MM.1S (cell line): ENCODE results near the gene DHRS7.

Experiments used
- DNase-seq: peaks from one replicate; pipeline ENCODE4 v3.0.0-alpha.2; 2015
- H2AFZ ChIP-seq: fragments of 300-600 bp; sonication (generic); 2 replicates; pipeline ENCODE4 v1.6.0; 2016; ENCODE audit warnings: antibody characterized with exemption, low read length
- H3F3A ChIP-seq: fragments of 300-600 bp; sonication (generic); 2 replicates; pipeline ENCODE4 v1.6.1; 2016; ENCODE audit warnings: mild to moderate bottlenecking, antibody characterized with exemption, low read length, moderate library complexity, mixed read lengths; ENCODE audit not compliant: insufficient read depth
- H3K27ac ChIP-seq: fragments of 300-600 bp; sonication (generic); 2 replicates; pipeline ENCODE4 v1.5.1; 2016; ENCODE audit warnings: mild to moderate bottlenecking, low read length
- H3K27me3 ChIP-seq: fragments of 300-600 bp; sonication (generic); replicated peaks from 2 replicates; pipeline ENCODE4 v1.6.0; 2016; ENCODE audit warnings: low read length; ENCODE audit not compliant: insufficient read depth
- H3K36me3 ChIP-seq: fragments of 300-600 bp; sonication (generic); replicated peaks from 2 replicates; pipeline ENCODE4 v1.6.1; 2016; ENCODE audit warnings: mild to moderate bottlenecking, low read length, mixed read lengths; ENCODE audit not compliant: insufficient read depth
- H3K4me1 ChIP-seq: fragments of 300-600 bp; sonication (generic); 2 replicates; pipeline ENCODE4 v1.6.1; 2016; ENCODE audit warnings: low read length, mixed read lengths
- H3K4me2 ChIP-seq: fragments of 300-600 bp; sonication (generic); 2 replicates; pipeline ENCODE4 v1.6.0; 2016; ENCODE audit warnings: low read depth, low read length
- H3K4me3 ChIP-seq: fragments of 300-600 bp; sonication (generic); 2 replicates; pipeline ENCODE4 v1.5.1; 2016; ENCODE audit warnings: low read length, mixed read lengths
- H3K79me2 ChIP-seq: fragments of 300-600 bp; sonication (generic); 2 replicates; pipeline ENCODE4 v1.6.1; 2016; ENCODE audit warnings: mixed run types, low read length, mixed read lengths
- H3K9ac ChIP-seq: fragments of 300-600 bp; sonication (generic); 2 replicates; pipeline ENCODE4 v1.6.1; 2016; ENCODE audit warnings: low read length, mixed read lengths
- H3K9me2 ChIP-seq: fragments of 300-600 bp; sonication (generic); replicated peaks from 2 replicates; pipeline ENCODE4 v1.6.1; 2016; ENCODE audit warnings: mild to moderate bottlenecking, low read length, mixed read lengths; ENCODE audit not compliant: insufficient read depth
- H3K9me3 ChIP-seq: fragments of 300-600 bp; sonication (generic); replicated peaks from 2 replicates; pipeline ENCODE4 v1.6.1; 2016; ENCODE audit warnings: mild to moderate bottlenecking, low read length, mixed read lengths; ENCODE audit not compliant: insufficient read depth
- H4K20me1 ChIP-seq: fragments of 300-600 bp; sonication (generic); 2 replicates; pipeline ENCODE4 v1.6.1; 2016; ENCODE audit warnings: mild to moderate bottlenecking, low read length, moderate library complexity, mixed read lengths; ENCODE audit not compliant: insufficient read depth
- EZH2 ChIP-seq: fragments of 300-600 bp; sonication (generic); optimal IDR thresholded peaks from 2 replicates; pipeline ENCODE3; 2017; ENCODE audit warnings: low read depth, mild to moderate bottlenecking, antibody characterized with exemption, low read length, mixed read lengths
- EZH2phosphoT487 ChIP-seq: fragments of 300-600 bp; sonication (generic); IDR thresholded peaks from 2 replicates; pipeline ENCODE4 v1.6.1; 2018; ENCODE audit warnings: antibody characterized with exemption, low read length
- TF ChIP-seq, protein P1 (sequence below): fragments of 300-600 bp; sonication (generic); IDR thresholded peaks from 2 replicates; pipeline ENCODE4 v1.5.1; 2016; ENCODE audit warnings: antibody characterized with exemption, low read length, mixed read lengths

The DHRS7 gene

DNA sequence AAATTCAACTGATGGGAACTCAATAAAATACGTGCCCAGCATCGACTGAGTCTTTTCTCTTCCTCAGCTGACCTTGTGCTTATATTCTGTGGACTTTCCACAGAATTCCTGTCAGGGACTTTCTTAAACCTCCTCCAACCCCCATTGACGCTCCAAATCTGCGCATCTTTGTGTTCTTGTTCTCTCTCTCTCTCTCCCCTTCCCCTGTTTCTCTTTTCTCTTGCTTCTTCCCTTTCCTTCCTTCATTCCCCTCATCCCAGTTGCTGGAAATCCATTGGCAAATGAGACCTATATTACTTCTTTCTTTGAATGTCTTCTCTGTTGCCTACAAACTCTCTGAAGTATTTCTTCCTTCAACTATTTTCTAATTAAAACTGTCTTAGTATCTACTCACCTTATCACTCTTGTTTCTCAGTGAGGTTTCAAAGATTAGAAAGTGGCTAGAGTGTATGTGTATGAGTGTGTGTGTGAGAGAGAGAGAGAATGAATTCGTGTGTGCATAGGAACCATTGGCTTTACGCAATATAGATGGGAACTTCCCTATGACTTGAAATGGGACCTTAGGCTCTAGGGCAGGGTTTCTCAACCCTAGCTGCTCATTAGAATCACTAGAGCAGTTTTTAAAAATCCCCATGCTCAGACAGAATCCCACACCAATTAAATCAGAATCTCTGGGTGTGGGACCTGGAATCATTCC, 41.8 kb upstream of the DHRS7 start:
- Histone ChIP-seq H3K4me3 (no peak overlapping the region), H3K4me1 (no peaks in the 10 kb centered on the region), H3K9ac (no peak overlapping the region), H3K36me3 (no peaks in the 10 kb centered on the region), H3K4me2 (no peak overlapping the region), H2AFZ (no peak overlapping the region), H3K27me3 (no peaks in the 10 kb centered on the region), H3K79me2 (no peaks in the 10 kb centered on the region), H3F3A (no peaks in the 10 kb centered on the region), H4K20me1 (no peaks in the 10 kb centered on the region), H3K9me3 (no peaks in the 10 kb centered on the region), H3K9me2 (no peaks in the 10 kb centered on the region), H3K27ac (no peak overlapping the region)
- TF ChIP-seq EZH2 (no peak), EZH2phosphoT487 (no peak)
- TF ChIP-seq, protein P1, sequence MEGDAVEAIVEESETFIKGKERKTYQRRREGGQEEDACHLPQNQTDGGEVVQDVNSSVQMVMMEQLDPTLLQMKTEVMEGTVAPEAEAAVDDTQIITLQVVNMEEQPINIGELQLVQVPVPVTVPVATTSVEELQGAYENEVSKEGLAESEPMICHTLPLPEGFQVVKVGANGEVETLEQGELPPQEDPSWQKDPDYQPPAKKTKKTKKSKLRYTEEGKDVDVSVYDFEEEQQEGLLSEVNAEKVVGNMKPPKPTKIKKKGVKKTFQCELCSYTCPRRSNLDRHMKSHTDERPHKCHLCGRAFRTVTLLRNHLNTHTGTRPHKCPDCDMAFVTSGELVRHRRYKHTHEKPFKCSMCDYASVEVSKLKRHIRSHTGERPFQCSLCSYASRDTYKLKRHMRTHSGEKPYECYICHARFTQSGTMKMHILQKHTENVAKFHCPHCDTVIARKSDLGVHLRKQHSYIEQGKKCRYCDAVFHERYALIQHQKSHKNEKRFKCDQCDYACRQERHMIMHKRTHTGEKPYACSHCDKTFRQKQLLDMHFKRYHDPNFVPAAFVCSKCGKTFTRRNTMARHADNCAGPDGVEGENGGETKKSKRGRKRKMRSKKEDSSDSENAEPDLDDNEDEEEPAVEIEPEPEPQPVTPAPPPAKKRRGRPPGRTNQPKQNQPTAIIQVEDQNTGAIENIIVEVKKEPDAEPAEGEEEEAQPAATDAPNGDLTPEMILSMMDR: no peak
- no peak for DNase-seq

DNA sequence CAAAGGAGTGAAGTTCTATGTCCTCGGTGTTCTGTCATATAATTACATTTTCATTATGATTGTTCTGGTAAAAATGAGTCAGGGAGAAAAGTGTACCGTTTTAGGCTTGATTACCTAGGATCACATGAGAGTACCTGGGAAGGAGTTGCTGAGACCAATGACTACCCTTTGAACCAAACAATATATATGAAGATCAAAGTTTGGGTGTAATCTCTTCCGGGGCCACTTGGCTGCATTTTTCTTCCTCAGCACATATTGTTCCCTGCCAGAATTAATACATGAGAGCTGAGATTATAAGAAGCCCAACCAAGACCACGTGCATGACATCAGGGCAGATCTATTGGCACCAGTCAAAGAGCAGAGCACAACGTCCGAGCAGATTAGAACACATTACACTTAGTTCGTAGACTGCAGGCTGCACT, 41.1 kb upstream of the DHRS7 start:
- no peak for TF ChIP-seq EZH2phosphoT487
- TF ChIP-seq, protein P1: no peak
- TF ChIP-seq EZH2: no peak
- no peaks in the 10 kb centered on the region for H3K27me3 ChIP-seq
- no peaks in the 10 kb centered on the region for H3K9me2 ChIP-seq
- H3K4me3 ChIP-seq: no peak overlapping the region
- H3K4me1 ChIP-seq: no peaks in the 10 kb centered on the region
- H4K20me1 ChIP-seq: no peaks in the 10 kb centered on the region
- H3K36me3 ChIP-seq: no peaks in the 10 kb centered on the region
- no peaks in the 10 kb centered on the region for H3F3A ChIP-seq
- H3K79me2 ChIP-seq: no peaks in the 10 kb centered on the region
- H2AFZ ChIP-seq: no peak overlapping the region
- no peak overlapping the region for H3K9ac ChIP-seq
- no peak for DNase-seq
- H3K27ac ChIP-seq: no peak overlapping the region
- H3K4me2 ChIP-seq: no peak overlapping the region
- H3K9me3 ChIP-seq: no peaks in the 10 kb centered on the region

DNA sequence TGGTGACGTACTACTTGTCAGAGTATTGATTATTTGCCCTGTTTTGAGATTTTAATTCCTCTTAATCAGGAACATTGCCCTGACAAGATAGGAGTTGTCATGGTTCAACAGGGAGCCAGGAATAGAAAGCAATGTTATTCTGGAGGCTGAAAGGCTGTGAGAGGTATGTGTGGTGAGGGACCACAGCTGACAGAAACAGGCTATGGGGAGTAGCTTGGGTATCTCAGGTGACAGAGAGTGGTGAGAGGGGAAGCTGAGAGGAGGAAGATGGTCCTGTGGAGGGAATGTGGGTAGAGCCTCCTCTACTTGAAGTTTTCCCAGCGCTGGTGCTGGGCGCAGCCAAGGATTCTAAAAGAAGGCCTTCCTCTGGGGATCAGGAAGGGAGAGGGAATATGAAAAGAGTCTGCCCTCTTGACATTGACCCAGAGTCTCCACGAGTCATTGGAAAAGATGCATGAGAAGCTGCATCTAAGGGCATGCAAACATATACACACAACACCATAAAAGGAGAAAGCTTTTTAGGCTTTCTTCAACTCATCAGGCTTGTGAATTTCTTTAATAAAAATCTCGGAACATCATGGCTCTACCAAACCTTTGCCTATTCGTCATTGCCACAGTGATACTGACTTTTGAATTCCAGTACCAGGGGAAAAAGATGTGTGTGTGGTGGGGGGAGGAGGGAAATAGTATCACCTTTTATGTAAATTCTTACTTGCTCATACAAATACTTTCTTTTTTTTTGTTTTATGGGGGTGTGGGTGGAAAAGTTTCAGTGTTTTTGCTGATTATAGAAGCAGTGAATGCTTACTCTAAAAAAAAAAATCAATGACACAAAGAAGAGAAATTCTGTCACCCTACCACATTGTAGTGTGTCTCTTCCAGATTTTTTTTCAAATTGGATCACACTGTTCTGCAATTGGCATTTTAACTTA, 39.9 kb upstream of the DHRS7 start:
- Histone ChIP-seq H3K27ac (no peak overlapping the region), H2AFZ (no peak overlapping the region), H3K79me2 (no peaks in the 10 kb centered on the region), H3K4me2 (peak overlapping the region; percentile 34; the same call in 1 of the 2 replicates), H3K9me2 (no peaks in the 10 kb centered on the region), H4K20me1 (no peaks in the 10 kb centered on the region), H3K4me1 (no peaks in the 10 kb centered on the region), H3F3A (no peaks in the 10 kb centered on the region), H3K9ac (no peak overlapping the region), H3K27me3 (no peaks in the 10 kb centered on the region), H3K4me3 (no peak overlapping the region), H3K9me3 (no peaks in the 10 kb centered on the region), H3K36me3 (no peaks in the 10 kb centered on the region)
- no peak for DNase-seq
- TF ChIP-seq, protein P1: no peak
- TF ChIP-seq EZH2: no peak
- TF ChIP-seq EZH2phosphoT487: no peak
